Stimulated activated memory B cell treated with anti-CD40 and anti-IgM and Interleukin-4, amounts not matched to agents 10 μg/mL and 1 μg/mL and 100 μg/mL, for 72 hours (primary cell): ENCODE data around the gene MOK.

Experiments used
- ATAC-seq: fragments of 150-1000 bp; cut with Tn5 transposase; 2 replicates; pipeline ENCODE4 v1.10.0; 2021
- H3K27ac Mint-ChIP-seq: one replicate; pipeline ENCODE4 v1.8.0; 2022; ENCODE audit warnings: mild to moderate bottlenecking, mixed read lengths
- H3K27me3 Mint-ChIP-seq: one replicate; pipeline ENCODE4 v1.8.0; 2022; ENCODE audit warnings: mixed read lengths
- H3K36me3 Mint-ChIP-seq: one replicate; pipeline ENCODE4 v1.8.0; 2022; ENCODE audit warnings: mixed read lengths
- H3K4me1 Mint-ChIP-seq: one replicate; pipeline ENCODE4 v1.8.0; 2022; ENCODE audit warnings: mixed read lengths
- H3K4me3 Mint-ChIP-seq: one replicate; pipeline ENCODE4 v1.8.0; 2022; ENCODE audit warnings: mild to moderate bottlenecking, moderate library complexity, mixed read lengths
- H3K9me3 Mint-ChIP-seq: one replicate; pipeline ENCODE4 v1.8.0; 2022; ENCODE audit warnings: mixed read lengths

MOK gene

GRCh38 chr14:102279688-102280348 lies 25.1 kb downstream of the MOK start:
- no peak overlapping the region for H3K27ac Mint-ChIP-seq
- no peaks in the 10 kb centered on the region for H3K36me3 Mint-ChIP-seq
- no peaks in the 10 kb centered on the region for H3K27me3 Mint-ChIP-seq
- no peak overlapping the region for H3K4me3 Mint-ChIP-seq
- H3K9me3 Mint-ChIP-seq = no peaks in the 10 kb centered on the region
- ATAC-seq = no peak
- H3K4me1 Mint-ChIP-seq = no peaks in the 10 kb centered on the region

- H3K4me1 Mint-ChIP-seq = no peaks in the 10 kb centered on the region
These were observed 25.7 kb downstream of the MOK start for GRCh38 chr14:102279282-102279681.

GRCh38 chr14:102278631-102278935 lies 26.4 kb downstream of the MOK start:
- ATAC-seq = no peak
- Mint-ChIP-seq H3K27me3 (no peaks in the 10 kb centered on the region), H3K4me3 (no peak overlapping the region), H3K4me1 (no peaks in the 10 kb centered on the region), H3K27ac (no peak overlapping the region), H3K9me3 (no peaks in the 10 kb centered on the region), H3K36me3 (no peaks in the 10 kb centered on the region)

More at GRCh38 chr14:102279282-102279681, 25.7 kb downstream of the MOK start:
- H3K27ac Mint-ChIP-seq = no peak overlapping the region
- no peaks in the 10 kb centered on the region for H3K36me3 Mint-ChIP-seq
- H3K4me3 Mint-ChIP-seq = no peak overlapping the region
- no peaks in the 10 kb centered on the region for H3K27me3 Mint-ChIP-seq
- no peak for ATAC-seq
- H3K9me3 Mint-ChIP-seq = no peaks in the 10 kb centered on the region

GRCh38 chr14:102277874-102278630 lies 26.9 kb downstream of the MOK start:
- H3K27me3 Mint-ChIP-seq = no peaks in the 10 kb centered on the region
- no peaks in the 10 kb centered on the region for H3K9me3 Mint-ChIP-seq
- no peak overlapping the region for H3K4me3 Mint-ChIP-seq
- H3K36me3 Mint-ChIP-seq = no peaks in the 10 kb centered on the region
- no peak for ATAC-seq
- no peak overlapping the region for H3K27ac Mint-ChIP-seq
- H3K4me1 Mint-ChIP-seq = no peaks in the 10 kb centered on the region

GRCh38 chr14:102275866-102276265 lies 29.1 kb downstream of the MOK start:
- no peak for ATAC-seq
- Mint-ChIP-seq H3K4me1 (no peaks in the 10 kb centered on the region), H3K36me3 (no peaks in the 10 kb centered on the region), H3K9me3 (no peaks in the 10 kb centered on the region), H3K4me3 (no peak overlapping the region), H3K27ac (no peak overlapping the region), H3K27me3 (peaks cover 9% of the 10 kb centered on the region)

GRCh38 chr14:102272392-102272791 lies 32.6 kb downstream of the MOK start:
- ATAC-seq = peak; percentile 45
- Mint-ChIP-seq H3K4me1 (no peaks in the 10 kb centered on the region), H3K27me3 (peaks cover 18% of the 10 kb centered on the region), H3K9me3 (no peaks in the 10 kb centered on the region), H3K36me3 (no peaks in the 10 kb centered on the region), H3K27ac (no peak overlapping the region), H3K4me3 (no peak overlapping the region)

GRCh38 chr14:102264775-102265174 lies 40.2 kb downstream of the MOK start:
- H3K4me3 Mint-ChIP-seq = no peak overlapping the region
- H3K27ac Mint-ChIP-seq = no peak overlapping the region
- peaks cover 3% of the 10 kb centered on the region for H3K27me3 Mint-ChIP-seq
- no peaks in the 10 kb centered on the region for H3K4me1 Mint-ChIP-seq
- ATAC-seq = no peak
- H3K36me3 Mint-ChIP-seq = no peaks in the 10 kb centered on the region
- no peaks in the 10 kb centered on the region for H3K9me3 Mint-ChIP-seq

GRCh38 chr14:102264355-102264754 lies 40.6 kb downstream of the MOK start:
- Mint-ChIP-seq H3K36me3 (no peaks in the 10 kb centered on the region), H3K4me3 (no peak overlapping the region), H3K9me3 (no peaks in the 10 kb centered on the region), H3K27ac (no peak overlapping the region), H3K4me1 (no peaks in the 10 kb centered on the region), H3K27me3 (no peaks in the 10 kb centered on the region)
- ATAC-seq = peak; percentile 27

- H3K27ac Mint-ChIP-seq = no peak overlapping the region
- ATAC-seq = no peak
- H3K4me3 Mint-ChIP-seq = no peak overlapping the region
- H3K9me3 Mint-ChIP-seq = peaks cover 6% of the 10 kb centered on the region
- peaks cover 6% of the 10 kb centered on the region for H3K36me3 Mint-ChIP-seq
- H3K4me1 Mint-ChIP-seq = no peaks in the 10 kb centered on the region
- H3K27me3 Mint-ChIP-seq = peaks cover 10% of the 10 kb centered on the region
These were observed 42.0 kb downstream of the MOK start for GRCh38 chr14:102262929-102263462.

GRCh38 chr14:102258136-102258535 lies 46.8 kb downstream of the MOK start:
- H3K27ac Mint-ChIP-seq = no peak overlapping the region
- peaks cover 11% of the 10 kb centered on the region for H3K27me3 Mint-ChIP-seq
- H3K4me3 Mint-ChIP-seq = no peak overlapping the region
- peaks cover 6% of the 10 kb centered on the region for H3K36me3 Mint-ChIP-seq
- no peak for ATAC-seq
- peaks cover 6% of the 10 kb centered on the region for H3K9me3 Mint-ChIP-seq
- H3K4me1 Mint-ChIP-seq = no peaks in the 10 kb centered on the region

- no peak for ATAC-seq
- no peaks in the 10 kb centered on the region for H3K4me1 Mint-ChIP-seq
- H3K27me3 Mint-ChIP-seq = peaks cover 11% of the 10 kb centered on the region
- peaks cover 6% of the 10 kb centered on the region for H3K36me3 Mint-ChIP-seq
- no peak overlapping the region for H3K27ac Mint-ChIP-seq
- H3K9me3 Mint-ChIP-seq = peaks cover 6% of the 10 kb centered on the region
- no peak overlapping the region for H3K4me3 Mint-ChIP-seq
These were observed 48.2 kb downstream of the MOK start for GRCh38 chr14:102256716-102257115.

GRCh38 chr14:102255401-102256190 lies 49.4 kb downstream of the MOK start:
- H3K4me3 Mint-ChIP-seq = no peak overlapping the region
- no peaks in the 10 kb centered on the region for H3K4me1 Mint-ChIP-seq
- peaks cover 11% of the 10 kb centered on the region for H3K27me3 Mint-ChIP-seq
- ATAC-seq = no peak
- H3K27ac Mint-ChIP-seq = no peak overlapping the region
- H3K9me3 Mint-ChIP-seq = peaks cover 6% of the 10 kb centered on the region
- H3K36me3 Mint-ChIP-seq = peaks cover 6% of the 10 kb centered on the region

- no peak overlapping the region for H3K4me3 Mint-ChIP-seq
- no peak overlapping the region for H3K27ac Mint-ChIP-seq
- H3K4me1 Mint-ChIP-seq = no peaks in the 10 kb centered on the region
- peaks cover 2% of the 10 kb centered on the region for H3K36me3 Mint-ChIP-seq
- H3K27me3 Mint-ChIP-seq = peaks cover 10% of the 10 kb centered on the region
- H3K9me3 Mint-ChIP-seq = peaks cover 1% of the 10 kb centered on the region
- ATAC-seq = no peak
These were observed 51.8 kb downstream of the MOK start for GRCh38 chr14:102252834-102253801.

GRCh38 chr14:102251161-102251560 lies 53.8 kb downstream of the MOK start:
- Mint-ChIP-seq H3K27ac (no peak overlapping the region), H3K4me1 (no peaks in the 10 kb centered on the region), H3K4me3 (no peak overlapping the region), H3K36me3 (no peaks in the 10 kb centered on the region), H3K27me3 (peaks cover 7% of the 10 kb centered on the region), H3K9me3 (no peaks in the 10 kb centered on the region)
- ATAC-seq = no peak
